Measurements from ENCODE around the gene ST6GALNAC5. TPM values are rescaled to one million over a fixed set of nuclear protein-coding genes. Genes with fewer than 3 reads are reported as not detected.
A peak's percentile ranks its signal among the peaks of the same experiment; 100 is the strongest.

Gene ST6GALNAC5
- total and polyA plus RNA-seq, 10 of the 15 experiments (the other 5 are each of a cell fraction or from before 2014, with no cell fraction given): under 0.01 to 1.8 (median 0.07) TPM; not detected in 6

DNA sequence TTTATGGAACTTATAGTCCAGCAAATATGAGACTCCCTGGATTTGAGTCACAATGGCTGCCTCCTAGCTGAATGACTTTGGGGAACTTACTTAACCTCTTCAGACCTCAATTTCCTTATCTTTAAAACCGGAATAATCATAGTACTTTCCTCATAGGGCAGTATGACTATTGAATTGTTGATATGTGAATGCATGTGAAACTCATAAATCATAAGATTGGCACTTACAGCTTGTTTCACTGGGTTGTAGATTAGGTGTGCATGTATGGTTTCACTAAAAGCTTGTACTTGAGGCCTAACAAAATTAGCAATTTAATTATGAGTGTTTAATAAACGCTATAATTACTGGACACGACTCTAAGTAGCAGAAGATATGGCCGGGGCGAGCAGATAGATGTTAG lies 72.5 kb downstream of the ST6GALNAC5 start:
- FAIRE-seq (no peak), DNase-seq (ENCODE audit: low read depth, low spot score) (no peak), ATAC-seq (peak; percentile 6)
- no TSS peak for BruUV-seq (replicated peaks)
- peaks cover 8% of the 10 kb centered on the region; the same call in 1 of the 2 replicates for H3K4me1 ChIP-seq (ENCODE audit: control insufficient read depth, insufficient read depth, low read length)
- ChIA-PET POLR2A (interaction anchor here (1.0 to 4.7 kb wide), 10 partner anchors 10 to 69 kb away, joined by 3 to 54 read pairs (median 4); no protein-coding TSS in a partner anchor), CTCF (interaction anchor here (0.6 to 6.9 kb wide), 14 partner anchors 10 to 966 kb away, joined by 3 to 47 read pairs (median 4); no protein-coding TSS in a partner anchor), RAD21 (ENCODE audit: unreplicated experiment) (interaction anchor here (0.5 to 9.9 kb wide), 12 partner anchors 9 to 548 kb away, joined by 3 to 117 read pairs (median 5); no protein-coding TSS in a partner anchor), SMC1A (ENCODE audit: uncharacterized antibody, unreplicated experiment) (interaction anchor here (0.7 to 11.3 kb wide), 24 partner anchors 11 to 185 kb away, joined by 3 to 215 read pairs (median 6); no protein-coding TSS in a partner anchor)
- H3K79me2 ChIP-seq (ENCODE audit: control insufficient read depth, insufficient read depth, low read length): no peaks in the 10 kb centered on the region
- no peak overlapping the region for H3K9ac ChIP-seq (ENCODE audit: control insufficient read depth, insufficient read depth, low read length)
- no peaks in the 10 kb centered on the region for H3K27me3 ChIP-seq (replicated peaks in 1 of 2; ENCODE audit: control insufficient read depth in 2 of 2, insufficient read depth in 2 of 2, low read length in 1 of 2)
- H2AFZ ChIP-seq (ENCODE audit: control insufficient read depth, low read depth, low read length): no peak overlapping the region
- no peaks in the 10 kb centered on the region; the same call in 2 of the 3 replicates for H3K9me3 ChIP-seq (replicated peaks; ENCODE audit: control insufficient read depth, insufficient read depth, low read length)
- TF ChIP-seq HDAC2 (IDR thresholded peaks at IDR 0.05) (no peak), ZNF24 (IDR thresholded peaks at IDR 0.05) (no peak), CREM (IDR thresholded peaks at IDR 0.05; ENCODE audit: low read depth) (no peak), ESRRA (IDR thresholded peaks at IDR 0.05; ENCODE audit: low read length) (no peak)
- TF ChIP-seq, protein P1, sequence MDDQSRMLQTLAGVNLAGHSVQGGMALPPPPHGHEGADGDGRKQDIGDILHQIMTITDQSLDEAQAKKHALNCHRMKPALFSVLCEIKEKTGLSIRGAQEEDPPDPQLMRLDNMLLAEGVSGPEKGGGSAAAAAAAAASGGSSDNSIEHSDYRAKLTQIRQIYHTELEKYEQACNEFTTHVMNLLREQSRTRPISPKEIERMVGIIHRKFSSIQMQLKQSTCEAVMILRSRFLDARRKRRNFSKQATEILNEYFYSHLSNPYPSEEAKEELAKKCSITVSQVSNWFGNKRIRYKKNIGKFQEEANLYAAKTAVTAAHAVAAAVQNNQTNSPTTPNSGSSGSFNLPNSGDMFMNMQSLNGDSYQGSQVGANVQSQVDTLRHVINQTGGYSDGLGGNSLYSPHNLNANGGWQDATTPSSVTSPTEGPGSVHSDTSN (IDR thresholded peaks at IDR 0.05; ENCODE audit: insufficient replicate concordance, low read depth, low read length): no peak
- TF ChIP-seq, protein P2, sequence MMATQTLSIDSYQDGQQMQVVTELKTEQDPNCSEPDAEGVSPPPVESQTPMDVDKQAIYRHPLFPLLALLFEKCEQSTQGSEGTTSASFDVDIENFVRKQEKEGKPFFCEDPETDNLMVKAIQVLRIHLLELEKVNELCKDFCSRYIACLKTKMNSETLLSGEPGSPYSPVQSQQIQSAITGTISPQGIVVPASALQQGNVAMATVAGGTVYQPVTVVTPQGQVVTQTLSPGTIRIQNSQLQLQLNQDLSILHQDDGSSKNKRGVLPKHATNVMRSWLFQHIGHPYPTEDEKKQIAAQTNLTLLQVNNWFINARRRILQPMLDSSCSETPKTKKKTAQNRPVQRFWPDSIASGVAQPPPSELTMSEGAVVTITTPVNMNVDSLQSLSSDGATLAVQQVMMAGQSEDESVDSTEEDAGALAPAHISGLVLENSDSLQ (IDR thresholded peaks at IDR 0.05): peak; percentile 70
- no peak overlapping the region for H3K4me3 ChIP-seq
- H3K4me2 ChIP-seq (ENCODE audit: control insufficient read depth, insufficient read depth): no peak overlapping the region; the same call in 1 of the 2 replicates
- H4K20me1 ChIP-seq (ENCODE audit: control insufficient read depth, insufficient read depth): no peaks in the 10 kb centered on the region
- no peaks in the 10 kb centered on the region for H3K36me3 ChIP-seq (ENCODE audit: control insufficient read depth in 2 of 2, insufficient read depth in 2 of 2, low read length in 1 of 2)
- H3K27ac ChIP-seq (ENCODE audit: control insufficient read depth, insufficient read depth): no peak overlapping the region
- in situ Hi-C loops (cut with MboI): no loop called here
- intact Hi-C loops (cut with micrococcal nuclease; ENCODE audit: unreplicated experiment): loop anchor here (5.0 kb wide), 1 partner anchor 1037 kb away; the partner anchor contains the start of gene FUBP1
- 15% methylated on average over 5 of the region's 5 CpGs for WGBS (ENCODE audit: insufficient coverage, insufficient replicate concordance, low lambda C conversion rate, missing lambda C conversion rate)
